ENCODE results near the gene SELENON. TPM values are rescaled to one million over a fixed set of nuclear protein-coding genes. Genes with fewer than 3 reads are reported as not detected.

SELENON gene
- total and polyA plus RNA-seq, 9 of the 15 experiments (the other 6 are each of a cell fraction or from before 2014, with no cell fraction given), result 0.43 to 26.7 (median 7.0) TPM

GRCh38 chr1:25760871-25761270 is 39.1 kb upstream of the SELENON start (continued):
- peak; percentile 62 for TF ChIP-seq MEIS2 (IDR thresholded peaks at IDR 0.05; ENCODE audit: partially characterized antibody)
- TF ChIP-seq TFAP4 (CRISPR knock-in tag; IDR thresholded peaks at IDR 0.05; ENCODE audit: borderline replicate concordance), result peak; percentile 47; the same call in 1 of the 2 replicates
- TF ChIP-seq TCF7 (IDR thresholded peaks at IDR 0.05; ENCODE audit: borderline replicate concordance), result no peak
- TF ChIP-seq ZEB2 (IDR thresholded peaks at IDR 0.05), result peak; percentile 85
- TF ChIP-seq RNF2 (IDR thresholded peaks at IDR 0.05), result peak; percentile 58; the same call in 1 of the 2 replicates

- no TSS peak for BruUV-seq (replicated peaks)
- ATAC-seq (no peak), DNase-seq (ENCODE audit: extremely low read depth in 1 of 4, low spot score in 3 of 4) (no peak), FAIRE-seq (no peak)
- in situ Hi-C loops (cut with MboI) (no loop called here), intact Hi-C loops (cut with micrococcal nuclease) (no loop called here)
- Histone ChIP-seq H3K4me2 (ENCODE audit: insufficient read depth, low read length) (no peak overlapping the region), H3K9me3 (replicated peaks; ENCODE audit: control insufficient read depth, insufficient read depth, low read depth, low read length) (no peaks in the 10 kb centered on the region), H3K27me3 (ENCODE audit: control insufficient read depth in 2 of 2, insufficient read depth in 2 of 2, low read length in 2 of 2) (peaks cover 13 to 23% of the 10 kb centered on the region in 2 experiments; a peak in 4 of 5 replicates), H3K9ac (ENCODE audit: insufficient read depth in 1 of 2, low read depth in 2 of 2, low read length in 2 of 2) (no peak overlapping the region; a peak in 1 of 4 replicates), H3K4me1 (replicated peaks in 1 of 2; ENCODE audit: control insufficient read depth in 2 of 2, insufficient read depth in 2 of 2, low read length in 2 of 2) (peaks cover 13 to 19% of the 10 kb centered on the region in 2 experiments), H3K4me3 (no peak overlapping the region), H3K27ac (ENCODE audit: extremely low read depth, low read depth, low read length) (no peak overlapping the region), H3K79me2 (ENCODE audit: control insufficient read depth, insufficient read depth, low read length) (no peaks in the 10 kb centered on the region), H4K20me1 (replicated peaks; ENCODE audit: control insufficient read depth, insufficient read depth, low read length) (peaks cover 20% of the 10 kb centered on the region), H2AFZ (ENCODE audit: low read depth, low read length) (no peak overlapping the region), H3K9me1 (ENCODE audit: control insufficient read depth, insufficient read depth, low read length) (no peaks in the 10 kb centered on the region), H3K36me3 (ENCODE audit: control insufficient read depth, insufficient read depth, low read length) (no peaks in the 10 kb centered on the region)
- TF ChIP-seq ZNF609 (CRISPR knock-in tag; IDR thresholded peaks at IDR 0.05; ENCODE audit: borderline replicate concordance) (no peak), PTTG1 (tag; IDR thresholded peaks at IDR 0.05; ENCODE audit: low read depth) (no peak), HNRNPUL1 (IDR thresholded peaks at IDR 0.05; ENCODE audit: low read length) (no peak)
- CTCF ChIA-PET (ENCODE audit: low intra/inter-chr PET ratio), result no interaction called here
- POLR2A ChIA-PET, result interaction anchor here (0.6 kb wide), 2 partner anchors 31 to 38 kb away, joined by 3 read pairs; no protein-coding TSS in a partner anchor
- 75% methylated on average over 10 of the region's 10 CpGs for WGBS (ENCODE audit: insufficient coverage, low coverage, missing lambda C conversion rate)
These were observed 36.5 kb upstream of the SELENON start for GRCh38 chr1:25763493-25763892.

Data from K562 (cell line).